GM08714 (cell line): ENCODE results near the gene NOXRED1.

Experiments
- H3K4me3 ChIP-seq: fragments of 200-500 bp; sonication (Bioruptor generic); 2 replicates; pipeline ENCODE4 v1.5.1; 2014; ENCODE audit warnings: mild to moderate bottlenecking, low read length, inconsistent platforms
- ZNF274 ChIP-seq: IDR thresholded peaks from 2 replicates; pipeline ENCODE4 v1.6.1; 2012; ENCODE audit warnings: mild to moderate bottlenecking, low read depth, low read length

NOXRED1 gene

GRCh38 chr14:77423423-77423822 is at the start of gene NOXRED1:
TSS of gene NOXRED1 (minus strand) at chr14:77423523. CDS start at chr14:77422889, 634 bp downstream.
- no peak for TF ChIP-seq ZNF274
- H3K4me3 ChIP-seq = no peak within 1 kb of the TSS

- no peak for TF ChIP-seq ZNF274
- H3K4me3 ChIP-seq = no peak overlapping the region
Measured at GRCh38 chr14:77470224-77470870, 47.0 kb upstream of the NOXRED1 start.

GRCh38 chr14:77469539-77469938 is 46.2 kb upstream of the NOXRED1 start:
- no peak for TF ChIP-seq ZNF274

GRCh38 chr14:77469067-77469505 is 45.8 kb upstream of the NOXRED1 start:
- H3K4me3 ChIP-seq = no peak overlapping the region
- TF ChIP-seq ZNF274 = no peak

More at GRCh38 chr14:77469539-77469938, 46.2 kb upstream of the NOXRED1 start:
- H3K4me3 ChIP-seq = no peak overlapping the region

- TF ChIP-seq ZNF274 = no peak
Measured at GRCh38 chr14:77467801-77468200, 44.5 kb upstream of the NOXRED1 start.

GRCh38 chr14:77459072-77459723 is 35.9 kb upstream of the NOXRED1 start:
- peak overlapping the region; percentile 90 for H3K4me3 ChIP-seq

More at GRCh38 chr14:77467801-77468200, 44.5 kb upstream of the NOXRED1 start:
- H3K4me3 ChIP-seq = no peak overlapping the region

GRCh38 chr14:77458249-77458950 is 35.1 kb upstream of the NOXRED1 start:
- no peak for TF ChIP-seq ZNF274
- peak overlapping the region; percentile 90 for H3K4me3 ChIP-seq

More at GRCh38 chr14:77459072-77459723, 35.9 kb upstream of the NOXRED1 start:
- no peak for TF ChIP-seq ZNF274

GRCh38 chr14:77457522-77458248 is 34.4 kb upstream of the NOXRED1 start, which contains the start of the genes AHSA1 and VIPAS39:
TSS of gene AHSA1 (plus strand) at chr14:77458093. CDS start at chr14:77458190, 97 bp downstream.
TSS of gene VIPAS39 (minus strand) at chr14:77457601. CDS start at chr14:77454102, 3,499 bp downstream.
- TF ChIP-seq ZNF274 = no peak
- peak within 1 kb of the TSS; percentile 90 for H3K4me3 ChIP-seq

GRCh38 chr14:77457115-77457521 is 33.8 kb upstream of the NOXRED1 start:
- peak overlapping the region; percentile 79 for H3K4me3 ChIP-seq
- no peak for TF ChIP-seq ZNF274

GRCh38 chr14:77455966-77456640 is 32.8 kb upstream of the NOXRED1 start:
- H3K4me3 ChIP-seq = no peak overlapping the region; the same call in 1 of the 2 replicates

GRCh38 chr14:77442196-77442595 is 18.9 kb upstream of the NOXRED1 start:
- no peak overlapping the region for H3K4me3 ChIP-seq
- no peak for TF ChIP-seq ZNF274

More at GRCh38 chr14:77455966-77456640, 32.8 kb upstream of the NOXRED1 start:
- TF ChIP-seq ZNF274 = no peak

- H3K4me3 ChIP-seq = no peak overlapping the region
- no peak for TF ChIP-seq ZNF274
Measured at GRCh38 chr14:77439861-77440260, 16.5 kb upstream of the NOXRED1 start.

- H3K4me3 ChIP-seq = no peak overlapping the region
- TF ChIP-seq ZNF274 = no peak
Measured at GRCh38 chr14:77438596-77438995, 15.3 kb upstream of the NOXRED1 start.
